Measurements from ENCODE around the gene SPINK2.

DNA sequence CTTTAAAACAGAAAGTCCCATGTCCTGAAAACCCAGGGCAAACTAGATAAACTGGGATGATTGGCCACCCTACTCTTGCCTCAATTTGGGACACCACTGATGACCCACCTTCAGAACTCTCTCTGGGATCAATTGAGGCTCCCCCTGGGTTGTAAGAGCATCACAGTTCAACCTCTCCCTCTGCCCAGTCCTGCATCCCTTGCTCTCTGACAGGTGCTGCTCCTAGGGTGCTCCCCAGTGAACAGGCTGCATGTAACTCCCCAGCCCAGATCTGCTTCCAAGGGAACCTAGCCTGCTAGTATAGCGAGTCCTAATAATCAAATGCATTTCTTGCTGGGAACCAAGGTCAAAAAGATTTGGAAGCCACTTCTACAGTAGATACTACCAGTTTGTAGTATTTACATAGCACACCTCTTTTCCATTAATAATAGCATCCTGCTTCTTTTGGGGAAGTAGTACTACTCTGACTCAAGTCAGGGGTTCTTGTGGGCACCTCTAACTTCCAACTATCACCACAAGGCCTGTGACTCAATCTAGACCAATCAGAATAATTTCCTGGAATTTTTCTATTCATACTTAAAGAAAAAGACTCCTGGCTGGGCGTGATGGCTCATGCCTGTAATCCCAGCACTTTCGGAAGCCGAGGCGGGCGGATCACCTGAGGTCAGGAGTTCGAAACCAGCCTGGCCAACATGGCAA, 42.1 kb upstream of the SPINK2 start:
- TF ChIP-seq, protein P1, sequence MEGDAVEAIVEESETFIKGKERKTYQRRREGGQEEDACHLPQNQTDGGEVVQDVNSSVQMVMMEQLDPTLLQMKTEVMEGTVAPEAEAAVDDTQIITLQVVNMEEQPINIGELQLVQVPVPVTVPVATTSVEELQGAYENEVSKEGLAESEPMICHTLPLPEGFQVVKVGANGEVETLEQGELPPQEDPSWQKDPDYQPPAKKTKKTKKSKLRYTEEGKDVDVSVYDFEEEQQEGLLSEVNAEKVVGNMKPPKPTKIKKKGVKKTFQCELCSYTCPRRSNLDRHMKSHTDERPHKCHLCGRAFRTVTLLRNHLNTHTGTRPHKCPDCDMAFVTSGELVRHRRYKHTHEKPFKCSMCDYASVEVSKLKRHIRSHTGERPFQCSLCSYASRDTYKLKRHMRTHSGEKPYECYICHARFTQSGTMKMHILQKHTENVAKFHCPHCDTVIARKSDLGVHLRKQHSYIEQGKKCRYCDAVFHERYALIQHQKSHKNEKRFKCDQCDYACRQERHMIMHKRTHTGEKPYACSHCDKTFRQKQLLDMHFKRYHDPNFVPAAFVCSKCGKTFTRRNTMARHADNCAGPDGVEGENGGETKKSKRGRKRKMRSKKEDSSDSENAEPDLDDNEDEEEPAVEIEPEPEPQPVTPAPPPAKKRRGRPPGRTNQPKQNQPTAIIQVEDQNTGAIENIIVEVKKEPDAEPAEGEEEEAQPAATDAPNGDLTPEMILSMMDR (IDR thresholded peaks at IDR 0.05; ENCODE audit: low read depth, low read length, poor library complexity, severe bottlenecking) = no peak
- no peak for TF ChIP-seq EZH2phosphoT487 (IDR thresholded peaks at IDR 0.05; ENCODE audit: borderline replicate concordance, low read length)
